ENCODE measurements around the gene PHC2.

Gene PHC2

DNA sequence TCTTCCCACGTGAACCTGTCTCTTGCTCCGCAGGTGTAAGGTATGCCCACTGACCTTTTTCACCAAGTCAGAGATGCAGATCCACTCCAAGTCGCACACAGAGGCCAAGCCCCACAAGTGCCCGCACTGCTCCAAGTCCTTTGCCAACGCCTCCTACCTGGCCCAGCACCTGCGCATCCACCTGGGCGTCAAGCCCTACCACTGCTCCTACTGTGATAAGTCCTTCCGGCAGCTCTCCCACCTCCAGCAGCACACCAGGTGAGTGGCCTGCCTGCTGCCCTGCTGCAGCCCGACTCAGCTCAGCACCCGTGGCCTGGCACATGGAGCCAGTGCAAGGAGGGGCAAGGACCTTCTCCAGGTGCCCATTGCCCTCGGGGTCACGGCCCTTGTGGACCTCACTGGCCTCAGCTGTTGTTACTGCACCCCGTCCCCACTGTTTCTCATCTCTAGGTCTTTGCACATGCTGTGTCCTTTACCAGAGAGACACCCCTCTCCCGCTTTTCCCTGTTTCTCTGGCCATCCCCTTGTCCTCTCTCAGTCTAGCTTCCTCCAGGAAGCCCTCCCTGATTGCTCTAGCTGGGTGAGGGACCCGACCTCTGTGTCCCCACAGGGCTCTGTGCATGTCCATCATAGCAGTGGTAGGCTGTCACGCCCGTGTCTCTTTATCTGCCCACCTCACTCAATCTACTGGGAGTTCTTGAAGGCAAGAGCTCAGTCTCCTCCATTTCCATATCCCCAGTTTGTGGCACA, 149.2 kb downstream of the PHC2 start:
- Histone ChIP-seq H2BK12ac (ENCODE audit: low read length) (no peak overlapping the region), H3K18ac (ENCODE audit: low read length) (no peak overlapping the region), H3K4me1 (ENCODE audit: control insufficient read depth in 1 of 2, insufficient read depth in 2 of 2, low read length in 2 of 2) (no peaks in the 10 kb centered on the region), H3K4me2 (ENCODE audit: low read length) (no peak overlapping the region), H3K9me3 (ENCODE audit: insufficient read depth, low read depth, low read length) (no peaks in the 10 kb centered on the region), H3K9ac (ENCODE audit: low read length) (no peak overlapping the region), H3K23ac (ENCODE audit: low read length) (no peak overlapping the region), H3K27me3 (ENCODE audit: insufficient read depth, low read length) (no peaks in the 10 kb centered on the region), H2BK5ac (ENCODE audit: low read depth, low read length, poor library complexity) (no peak overlapping the region), H3K36me3 (ENCODE audit: control insufficient read depth in 1 of 2, insufficient read depth in 2 of 2, low read length in 2 of 2) (peaks cover 41 to 47% of the 10 kb centered on the region in 2 experiments), H3K27ac (ENCODE audit: low read depth, low read length) (no peak overlapping the region), H2BK120ac (ENCODE audit: insufficient read depth, low read length, poor library complexity) (no peak overlapping the region), H4K8ac (ENCODE audit: low read depth, low read length) (no peak overlapping the region), H3K79me1 (ENCODE audit: low read length) (no peaks in the 10 kb centered on the region), H3K79me2 (ENCODE audit: control insufficient read depth, insufficient read depth, low read length, poor library complexity) (no peaks in the 10 kb centered on the region), H3K4me3 (ENCODE audit: low read depth, low read length) (no peak overlapping the region), H2AK5ac (ENCODE audit: low read length) (no peak overlapping the region), H3K14ac (ENCODE audit: low read length) (no peak overlapping the region), H2AFZ (ENCODE audit: insufficient read depth, low read length, poor library complexity) (no peak overlapping the region), H4K91ac (ENCODE audit: low read depth, low read length) (no peak overlapping the region), H4K12ac (ENCODE audit: low read depth, low read length) (no peak overlapping the region), H3K4ac (ENCODE audit: low read depth, low read length) (no peak overlapping the region)
- peak in 1 of 2 donors; percentile 26 for DNase-seq
- WGBS (ENCODE audit: extremely low coverage, insufficient coverage, insufficient read length) = no CpG with 5 or more reads among the region's 17 CpGs

DNA sequence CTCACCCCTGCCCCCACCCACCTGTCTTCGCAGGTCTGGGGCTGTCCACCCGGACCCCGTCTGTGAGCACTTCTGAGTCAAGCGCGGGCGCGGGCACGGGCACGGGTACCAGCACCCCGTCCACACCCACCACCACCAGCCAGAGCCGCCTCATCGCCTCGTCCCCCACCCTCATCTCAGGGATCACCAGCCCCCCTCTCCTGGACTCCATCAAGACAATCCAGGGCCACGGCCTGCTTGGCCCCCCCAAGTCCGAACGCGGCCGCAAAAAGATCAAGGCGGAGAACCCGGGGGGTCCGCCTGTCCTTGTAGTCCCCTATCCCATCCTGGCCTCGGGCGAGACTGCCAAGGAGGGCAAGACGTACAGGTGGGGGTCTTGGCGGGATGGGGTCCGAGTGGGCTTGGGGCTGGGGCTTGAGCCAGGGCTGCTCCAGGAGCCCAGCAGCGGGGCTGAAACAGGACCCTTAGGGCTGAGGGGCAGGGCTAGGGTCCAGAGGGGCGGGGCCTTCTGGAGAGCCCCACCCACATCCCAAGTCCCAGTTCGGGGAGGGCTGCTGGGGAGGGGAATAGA, 150.7 kb downstream of the PHC2 start:
- H3K4ac ChIP-seq (ENCODE audit: low read depth, low read length) = no peak overlapping the region
- H3K9me3 ChIP-seq (ENCODE audit: insufficient read depth, low read depth, low read length) = no peaks in the 10 kb centered on the region
- no peak overlapping the region for H3K4me2 ChIP-seq (ENCODE audit: low read length)
- H3K36me3 ChIP-seq (ENCODE audit: control insufficient read depth in 1 of 2, insufficient read depth in 2 of 2, low read length in 2 of 2) = peaks cover 51 to 61% of the 10 kb centered on the region in 2 experiments
- H2BK120ac ChIP-seq (ENCODE audit: insufficient read depth, low read length, poor library complexity) = no peak overlapping the region
- H4K8ac ChIP-seq (ENCODE audit: low read depth, low read length) = no peak overlapping the region
- no peak overlapping the region for H3K9ac ChIP-seq (ENCODE audit: low read length)
- H2AFZ ChIP-seq (ENCODE audit: insufficient read depth, low read length, poor library complexity) = no peak overlapping the region
- H4K12ac ChIP-seq (ENCODE audit: low read depth, low read length) = no peak overlapping the region
- no peak overlapping the region for H3K18ac ChIP-seq (ENCODE audit: low read length)
- no CpG with 5 or more reads among the region's 29 CpGs for WGBS (ENCODE audit: extremely low coverage, insufficient coverage, insufficient read length)
- no peak overlapping the region for H4K91ac ChIP-seq (ENCODE audit: low read depth, low read length)
- H3K4me1 ChIP-seq (ENCODE audit: control insufficient read depth in 1 of 2, insufficient read depth in 2 of 2, low read length in 2 of 2) = no peaks in the 10 kb centered on the region
- no peak overlapping the region for H3K14ac ChIP-seq (ENCODE audit: low read length)
- no peak overlapping the region for H3K27ac ChIP-seq (ENCODE audit: low read depth, low read length)
- no peak overlapping the region for H3K23ac ChIP-seq (ENCODE audit: low read length)
- no peak overlapping the region for H2BK12ac ChIP-seq (ENCODE audit: low read length)
- H3K79me2 ChIP-seq (ENCODE audit: control insufficient read depth, insufficient read depth, low read length, poor library complexity) = no peaks in the 10 kb centered on the region
- no peaks in the 10 kb centered on the region for H3K27me3 ChIP-seq (ENCODE audit: insufficient read depth, low read length)
- DNase-seq = no peak
- H3K79me1 ChIP-seq (ENCODE audit: low read length) = no peaks in the 10 kb centered on the region
- H2AK5ac ChIP-seq (ENCODE audit: low read length) = no peak overlapping the region
- no peak overlapping the region for H3K4me3 ChIP-seq (ENCODE audit: low read depth, low read length)
- no peak overlapping the region for H2BK5ac ChIP-seq (ENCODE audit: low read depth, low read length, poor library complexity)

DNA sequence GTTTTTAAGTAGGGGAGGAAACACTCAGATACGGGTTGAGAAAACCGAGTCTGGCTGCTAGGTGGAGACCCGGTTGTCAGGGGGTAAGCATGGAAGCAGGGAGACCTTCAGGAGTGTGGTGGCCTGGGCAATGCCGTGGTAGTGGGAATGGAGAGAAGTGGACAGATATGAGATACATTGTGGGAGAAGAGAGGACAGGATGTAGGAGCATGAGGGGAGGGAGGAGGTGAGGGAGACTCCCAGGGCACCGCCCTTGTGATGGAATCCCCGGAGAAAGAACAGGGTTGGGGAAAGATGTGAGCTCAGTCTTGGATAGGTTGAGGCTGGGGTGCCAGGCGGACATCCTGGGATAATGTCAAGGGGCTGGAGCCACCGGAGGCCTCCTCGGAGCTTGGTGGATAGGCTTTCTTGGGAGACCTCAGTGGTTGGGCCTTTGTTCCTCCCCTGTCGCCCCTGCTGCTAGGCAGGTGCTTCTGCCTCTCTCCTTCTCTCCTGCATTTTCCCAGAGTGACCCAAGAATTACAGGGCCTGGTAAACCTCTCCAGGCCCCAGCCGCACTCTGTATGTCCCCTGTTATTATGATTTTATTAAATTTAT, 153.3 kb downstream of the PHC2 start:
- Histone ChIP-seq H3K79me2 (ENCODE audit: control insufficient read depth, insufficient read depth, low read length, poor library complexity) (no peaks in the 10 kb centered on the region), H3K36me3 (ENCODE audit: control insufficient read depth in 1 of 2, insufficient read depth in 2 of 2, low read length in 2 of 2) (peaks cover 54 to 62% of the 10 kb centered on the region in 2 experiments), H3K27me3 (ENCODE audit: insufficient read depth, low read length) (no peaks in the 10 kb centered on the region), H4K91ac (ENCODE audit: low read depth, low read length) (no peak overlapping the region), H2BK5ac (ENCODE audit: low read depth, low read length, poor library complexity) (no peak overlapping the region), H3K9ac (ENCODE audit: low read length) (no peak overlapping the region), H2BK12ac (ENCODE audit: low read length) (no peak overlapping the region), H2BK120ac (ENCODE audit: insufficient read depth, low read length, poor library complexity) (no peak overlapping the region), H2AK5ac (ENCODE audit: low read length) (no peak overlapping the region), H3K4me2 (ENCODE audit: low read length) (no peak overlapping the region), H2AFZ (ENCODE audit: insufficient read depth, low read length, poor library complexity) (no peak overlapping the region), H3K4me1 (ENCODE audit: control insufficient read depth in 1 of 2, insufficient read depth in 2 of 2, low read length in 2 of 2) (no peaks in the 10 kb centered on the region), H3K79me1 (ENCODE audit: low read length) (no peaks in the 10 kb centered on the region), H4K12ac (ENCODE audit: low read depth, low read length) (no peak overlapping the region), H3K4ac (ENCODE audit: low read depth, low read length) (no peak overlapping the region), H3K18ac (ENCODE audit: low read length) (no peak overlapping the region), H3K4me3 (ENCODE audit: low read depth, low read length) (no peak overlapping the region), H3K27ac (ENCODE audit: low read depth, low read length) (no peak overlapping the region), H3K14ac (ENCODE audit: low read length) (no peak overlapping the region), H3K9me3 (ENCODE audit: insufficient read depth, low read depth, low read length) (no peaks in the 10 kb centered on the region), H4K8ac (ENCODE audit: low read depth, low read length) (no peak overlapping the region), H3K23ac (ENCODE audit: low read length) (no peak overlapping the region)
- WGBS (ENCODE audit: extremely low coverage, insufficient coverage, insufficient read length) = no CpG with 5 or more reads among the region's 11 CpGs
- no peak for DNase-seq

DNA sequence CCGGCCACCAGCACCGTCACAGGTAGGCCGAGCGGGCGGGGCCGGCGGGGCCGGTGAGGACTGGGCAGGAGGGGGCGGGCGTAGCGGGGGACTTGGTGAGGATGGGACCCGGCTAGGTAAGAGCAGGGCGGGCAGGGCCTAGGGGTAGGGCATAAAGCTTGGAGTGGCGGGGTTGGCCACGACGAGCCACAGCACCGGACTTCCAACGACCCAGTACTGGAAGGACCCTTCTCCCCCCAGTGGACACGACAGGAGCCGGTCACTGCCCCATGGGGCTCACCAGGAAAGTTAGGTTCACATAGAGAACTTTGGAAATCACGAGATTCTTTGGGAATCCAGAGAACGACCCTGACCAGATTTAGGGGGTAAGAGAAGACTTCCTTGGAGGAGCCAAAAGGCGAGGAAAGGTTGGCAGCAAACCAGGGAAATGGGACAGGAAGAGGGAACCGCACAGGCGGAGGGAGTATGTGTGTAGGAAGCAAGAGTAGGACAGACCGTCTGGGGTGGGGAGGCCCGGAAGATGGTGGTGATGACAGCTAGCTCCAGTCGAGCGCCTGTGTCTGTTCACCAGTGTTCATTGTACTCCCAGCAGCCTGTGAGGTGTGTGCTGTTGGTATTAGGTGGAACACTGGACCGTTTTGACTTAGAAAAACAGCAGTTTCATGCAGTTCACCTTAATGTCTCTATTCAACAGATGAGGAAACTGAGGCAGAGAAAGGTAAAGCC, 154.2 kb downstream of the PHC2 start:
- Histone ChIP-seq H3K4me2 (ENCODE audit: low read length) (no peak overlapping the region), H2BK12ac (ENCODE audit: low read length) (no peak overlapping the region), H4K91ac (ENCODE audit: low read depth, low read length) (no peak overlapping the region), H3K4me1 (ENCODE audit: control insufficient read depth in 1 of 2, insufficient read depth in 2 of 2, low read length in 2 of 2) (no peaks in the 10 kb centered on the region), H3K79me1 (ENCODE audit: low read length) (no peaks in the 10 kb centered on the region), H3K4me3 (ENCODE audit: low read depth, low read length) (no peak overlapping the region), H3K79me2 (ENCODE audit: control insufficient read depth, insufficient read depth, low read length, poor library complexity) (no peaks in the 10 kb centered on the region), H3K9me3 (ENCODE audit: insufficient read depth, low read depth, low read length) (no peaks in the 10 kb centered on the region), H3K18ac (ENCODE audit: low read length) (no peak overlapping the region), H3K9ac (ENCODE audit: low read length) (no peak overlapping the region), H3K36me3 (ENCODE audit: control insufficient read depth in 1 of 2, insufficient read depth in 2 of 2, low read length in 2 of 2) (peaks cover 57 to 65% of the 10 kb centered on the region in 2 experiments), H3K14ac (ENCODE audit: low read length) (no peak overlapping the region), H3K23ac (ENCODE audit: low read length) (no peak overlapping the region), H2AK5ac (ENCODE audit: low read length) (no peak overlapping the region), H3K27ac (ENCODE audit: low read depth, low read length) (no peak overlapping the region), H4K8ac (ENCODE audit: low read depth, low read length) (no peak overlapping the region), H2BK5ac (ENCODE audit: low read depth, low read length, poor library complexity) (no peak overlapping the region), H3K27me3 (ENCODE audit: insufficient read depth, low read length) (no peaks in the 10 kb centered on the region), H4K12ac (ENCODE audit: low read depth, low read length) (no peak overlapping the region), H2AFZ (ENCODE audit: insufficient read depth, low read length, poor library complexity) (no peak overlapping the region), H3K4ac (ENCODE audit: low read depth, low read length) (no peak overlapping the region), H2BK120ac (ENCODE audit: insufficient read depth, low read length, poor library complexity) (no peak overlapping the region)
- WGBS (ENCODE audit: extremely low coverage, insufficient coverage, insufficient read length) = no CpG with 5 or more reads among the region's 30 CpGs
- no peak for DNase-seq

Data from trophoblast cell (in vitro differentiated cells and primary cell).